ENCODE measurements around the gene SULT1A2.

DNA sequence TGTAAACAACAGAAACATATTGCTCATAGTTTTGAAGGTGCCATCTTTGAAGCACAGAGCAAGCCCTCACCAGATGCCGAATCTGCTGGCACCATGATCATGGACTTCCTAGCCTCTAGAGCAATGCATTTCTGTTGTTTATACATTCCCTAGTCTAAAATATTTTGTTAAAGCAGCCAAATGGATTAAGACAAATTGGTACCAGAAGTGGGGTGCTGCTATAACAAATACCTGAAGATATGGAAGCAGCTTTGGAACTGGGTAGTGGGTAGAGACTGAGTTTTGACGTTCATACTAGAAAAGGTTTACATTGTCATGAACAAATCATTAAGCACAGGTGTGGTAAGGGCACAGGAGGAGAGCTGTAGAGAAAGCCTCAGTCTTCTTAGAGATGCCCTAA, 29.6 kb downstream of the SULT1A2 start:
- no peak for TF ChIP-seq TCF12 (IDR thresholded peaks at IDR 0.05; ENCODE audit: low read depth)
- no peak for TF ChIP-seq TAF1 (IDR thresholded peaks at IDR 0.05; ENCODE audit: low read depth)
- TF ChIP-seq YY1 (IDR thresholded peaks at IDR 0.05; ENCODE audit: low read depth), result no peak
- TF ChIP-seq EP300 (IDR thresholded peaks at IDR 0.05; ENCODE audit: borderline replicate concordance), result no peak
- TF ChIP-seq TEAD4 (IDR thresholded peaks at IDR 0.05), result no peak
- TF ChIP-seq, protein P1, sequence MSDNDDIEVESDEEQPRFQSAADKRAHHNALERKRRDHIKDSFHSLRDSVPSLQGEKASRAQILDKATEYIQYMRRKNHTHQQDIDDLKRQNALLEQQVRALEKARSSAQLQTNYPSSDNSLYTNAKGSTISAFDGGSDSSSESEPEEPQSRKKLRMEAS (IDR thresholded peaks at IDR 0.05), result no peak
- no peak for TF ChIP-seq ZBTB7A (IDR thresholded peaks at IDR 0.05; ENCODE audit: low read depth)
- no peak for TF ChIP-seq EGR1 (IDR thresholded peaks at IDR 0.05)
- TF ChIP-seq NFIC (IDR thresholded peaks at IDR 0.05), result no peak
- TF ChIP-seq CREB1 (IDR thresholded peaks at IDR 0.05; ENCODE audit: low read depth), result no peak
- no peak for TF ChIP-seq REST (IDR thresholded peaks at IDR 0.05; ENCODE audit: low read depth)

All from Ishikawa (cell line).